ENCODE results near the gene CALHM6.

DNA sequence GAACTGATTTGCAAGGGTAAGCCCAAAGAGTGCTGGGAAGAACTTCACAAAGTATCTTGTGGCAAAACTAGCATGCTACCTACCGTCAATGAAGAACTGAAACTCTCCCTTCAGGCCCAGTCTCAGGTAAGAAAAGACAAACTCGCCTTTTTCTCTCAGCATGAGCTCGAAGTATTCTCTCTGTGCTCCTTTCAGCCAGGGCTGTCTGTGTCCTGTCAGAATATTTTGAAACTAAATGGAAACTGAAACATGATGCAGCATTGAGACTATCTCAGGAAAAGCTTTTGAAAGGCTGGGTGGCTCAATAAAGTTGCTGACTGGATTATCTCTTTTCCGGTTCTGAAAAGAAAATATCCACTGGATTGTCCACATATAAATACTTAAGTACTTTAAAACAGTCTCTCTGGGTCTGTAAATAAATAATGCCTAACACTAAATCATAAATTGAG lies 51.0 kb downstream of the CALHM6 start:
- TF ChIP-seq CTCF (IDR thresholded peaks at IDR 0.05) = no peak
- TF ChIP-seq POLR2A (IDR thresholded peaks at IDR 0.05) = no peak

Measured in body of pancreas (tissue), 4 donors.